H1 (cell line): Measurements from ENCODE around the gene TIMP1.

Experiments used
- EP300 ChIP-seq, 2 experiments: IDR thresholded peaks; 1 replicate in 1 of 2; 2 replicates in 1 of 2; pipeline ENCODE4 v1.6.1; 2011 to 2012; ENCODE audit warnings: low read depth in 2 of 2, low read length in 2 of 2, mild to moderate bottlenecking in 2 of 2, borderline replicate concordance in 1 of 2, inconsistent platforms in 1 of 2, moderate library complexity in 1 of 2
- HDAC2 ChIP-seq, 2 experiments: fragments of 300-600 bp in 1 of 2; sonication (generic) in 1 of 2; IDR thresholded peaks; 2 replicates each; pipeline ENCODE4 v1.6.1; 2011 to 2012; ENCODE audit warnings: low read depth in 2 of 2, low read length in 2 of 2, mild to moderate bottlenecking in 2 of 2, moderate library complexity in 2 of 2, borderline replicate concordance in 1 of 2, inconsistent platforms in 1 of 2
- TF ChIP-seq, protein P1 (sequence below), 3 experiments: IDR thresholded peaks; 1 replicate in 2 of 3; 2 replicates in 1 of 3; pipeline versions ENCODE4 v1.5.1 to v1.6.1; 2011; ENCODE audit warnings: low read length in 3 of 3, mild to moderate bottlenecking in 3 of 3, inconsistent platforms in 2 of 3, low read depth in 1 of 3, moderate library complexity in 1 of 3; ENCODE audit not compliant: insufficient read depth in 1 of 3; ENCODE audit errors: control extremely low read depth in 1 of 3

DNA sequence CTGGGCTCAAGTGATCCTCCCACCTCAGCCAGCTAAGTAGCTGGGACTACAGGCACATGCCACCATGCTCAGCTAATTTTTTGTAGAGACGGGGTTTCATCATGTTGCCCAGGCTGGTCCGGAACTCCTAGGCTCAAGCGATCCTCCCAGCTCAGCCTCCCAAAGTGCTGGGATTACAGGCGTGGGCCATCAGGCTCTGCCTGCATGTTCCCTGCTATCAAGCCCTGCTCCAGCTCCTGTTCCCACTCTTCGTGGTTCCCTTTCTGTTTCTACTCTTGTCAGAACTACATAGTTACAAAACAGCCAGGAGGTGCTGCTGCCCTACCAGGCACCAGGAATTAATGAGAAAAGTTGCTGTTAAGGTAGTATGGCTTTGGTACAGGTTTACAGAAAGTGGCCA is 8.7 kb downstream of the TIMP1 start:
- TF ChIP-seq, protein P1, sequence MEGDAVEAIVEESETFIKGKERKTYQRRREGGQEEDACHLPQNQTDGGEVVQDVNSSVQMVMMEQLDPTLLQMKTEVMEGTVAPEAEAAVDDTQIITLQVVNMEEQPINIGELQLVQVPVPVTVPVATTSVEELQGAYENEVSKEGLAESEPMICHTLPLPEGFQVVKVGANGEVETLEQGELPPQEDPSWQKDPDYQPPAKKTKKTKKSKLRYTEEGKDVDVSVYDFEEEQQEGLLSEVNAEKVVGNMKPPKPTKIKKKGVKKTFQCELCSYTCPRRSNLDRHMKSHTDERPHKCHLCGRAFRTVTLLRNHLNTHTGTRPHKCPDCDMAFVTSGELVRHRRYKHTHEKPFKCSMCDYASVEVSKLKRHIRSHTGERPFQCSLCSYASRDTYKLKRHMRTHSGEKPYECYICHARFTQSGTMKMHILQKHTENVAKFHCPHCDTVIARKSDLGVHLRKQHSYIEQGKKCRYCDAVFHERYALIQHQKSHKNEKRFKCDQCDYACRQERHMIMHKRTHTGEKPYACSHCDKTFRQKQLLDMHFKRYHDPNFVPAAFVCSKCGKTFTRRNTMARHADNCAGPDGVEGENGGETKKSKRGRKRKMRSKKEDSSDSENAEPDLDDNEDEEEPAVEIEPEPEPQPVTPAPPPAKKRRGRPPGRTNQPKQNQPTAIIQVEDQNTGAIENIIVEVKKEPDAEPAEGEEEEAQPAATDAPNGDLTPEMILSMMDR (IDR thresholded peaks at IDR 0.05; ENCODE audit: control extremely low read depth in 1 of 3, insufficient read depth in 1 of 3, low read depth in 1 of 3, low read length in 3 of 3): no peak
- TF ChIP-seq EP300 (IDR thresholded peaks at IDR 0.05; ENCODE audit: borderline replicate concordance in 1 of 2, low read depth in 2 of 2, low read length in 2 of 2) (no peak), HDAC2 (IDR thresholded peaks at IDR 0.05; ENCODE audit: borderline replicate concordance in 1 of 2, low read depth in 2 of 2, low read length in 2 of 2) (no peak)
